Measurements from ENCODE around the gene CNTFR. TPM values are rescaled to one million over a fixed set of nuclear protein-coding genes. Genes with fewer than 3 reads are reported as not detected.
"Not testable (repeated sequence)": the region's sequence is repeated elsewhere in the genome, so short reads cannot be mapped to it uniquely, and the experiment has no call there.

The CNTFR gene
- total RNA-seq, 4 donors from 2014 or later = 41.9 to 81.5 (median 60.4) TPM

DNA sequence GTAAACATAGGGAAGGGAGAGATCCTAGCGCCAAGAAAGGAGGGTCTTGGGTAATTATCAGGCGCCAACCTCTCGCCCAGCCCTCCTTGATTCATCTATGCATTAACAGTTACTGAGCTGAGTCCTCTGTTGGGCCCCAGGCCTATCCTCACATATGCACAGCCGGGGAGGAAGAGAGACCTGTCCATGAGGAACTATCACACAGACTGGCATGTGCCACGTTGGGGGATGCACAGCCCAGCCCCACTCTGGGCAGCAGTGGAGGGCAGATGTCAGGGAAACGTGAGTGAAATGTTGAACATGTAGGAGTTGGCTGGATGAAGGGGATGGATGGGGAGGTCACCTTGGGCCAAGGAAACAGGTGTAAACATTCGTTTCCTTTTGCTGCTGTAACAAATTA, 48.0 kb downstream of the CNTFR start:
- ATAC-seq (ENCODE audit: low FRiP score) (no peak), DNase-seq (ENCODE audit: low spot score) (no peak)
- no peak for TF ChIP-seq CTCF (IDR thresholded peaks at IDR 0.05)

GRCh38 chr9:34540827-34541226, 48.7 kb downstream of the CNTFR start:
- DNase-seq (ENCODE audit: low spot score) (no peak), ATAC-seq (ENCODE audit: low FRiP score) (no peak)
- no peak for TF ChIP-seq CTCF (IDR thresholded peaks at IDR 0.05)

GRCh38 chr9:34536685-34537084, 52.8 kb downstream of the CNTFR start:
- no peak for DNase-seq (ENCODE audit: low spot score)
- no peak for ATAC-seq (ENCODE audit: low FRiP score)
- TF ChIP-seq CTCF (IDR thresholded peaks at IDR 0.05) = no peak

DNA sequence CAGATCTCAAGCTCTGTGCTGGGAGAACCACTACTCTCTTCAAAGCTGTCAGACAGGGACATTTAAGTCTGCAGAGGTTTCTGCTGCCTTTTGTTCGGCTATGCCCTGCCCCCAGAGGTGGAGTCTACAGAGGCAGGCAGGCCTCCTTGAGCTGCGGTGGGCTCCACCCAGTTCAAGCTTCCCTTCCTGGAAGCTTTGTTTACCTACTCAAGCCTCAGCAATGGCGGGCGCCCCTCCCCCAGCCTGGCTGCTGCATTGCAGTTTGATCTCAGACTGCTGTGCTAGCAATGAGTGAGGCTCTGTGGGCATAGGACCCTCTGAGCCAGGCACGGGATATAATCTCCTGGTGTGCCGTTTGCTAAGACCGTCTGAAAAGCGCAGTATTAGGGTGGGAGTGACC, 57.5 kb downstream of the CNTFR start:
- DNase-seq (ENCODE audit: low spot score); ATAC-seq (ENCODE audit: low FRiP score): not testable (repeated sequence)

GRCh38 chr9:34526026-34526425, 63.5 kb downstream of the CNTFR start:
- DNase-seq (ENCODE audit: low spot score) (no peak), ATAC-seq (ENCODE audit: low FRiP score) (no peak)
- no peak for TF ChIP-seq CTCF (IDR thresholded peaks at IDR 0.05)

DNA sequence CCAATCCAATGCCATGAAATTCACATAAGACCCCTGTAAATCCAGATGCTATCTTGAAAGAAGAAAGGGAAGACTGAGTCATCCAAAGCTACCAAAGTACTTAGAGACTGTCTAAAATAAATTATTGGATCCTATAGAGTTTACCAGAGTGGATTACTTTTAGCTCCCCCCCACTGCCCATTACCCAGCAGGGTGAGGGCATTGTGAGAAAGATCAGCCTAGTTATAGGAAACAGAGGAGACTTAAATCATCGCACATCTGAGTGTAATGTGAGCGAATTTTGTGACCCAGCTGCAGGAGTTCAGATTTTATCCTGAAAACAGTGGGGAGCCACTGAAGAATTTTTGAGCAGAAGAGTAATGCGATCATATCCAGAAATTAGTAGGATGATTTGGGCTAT, 65.2 kb downstream of the CNTFR start:
- TF ChIP-seq CTCF (IDR thresholded peaks at IDR 0.05) = no peak
- ATAC-seq (ENCODE audit: low FRiP score) = no peak

DNA sequence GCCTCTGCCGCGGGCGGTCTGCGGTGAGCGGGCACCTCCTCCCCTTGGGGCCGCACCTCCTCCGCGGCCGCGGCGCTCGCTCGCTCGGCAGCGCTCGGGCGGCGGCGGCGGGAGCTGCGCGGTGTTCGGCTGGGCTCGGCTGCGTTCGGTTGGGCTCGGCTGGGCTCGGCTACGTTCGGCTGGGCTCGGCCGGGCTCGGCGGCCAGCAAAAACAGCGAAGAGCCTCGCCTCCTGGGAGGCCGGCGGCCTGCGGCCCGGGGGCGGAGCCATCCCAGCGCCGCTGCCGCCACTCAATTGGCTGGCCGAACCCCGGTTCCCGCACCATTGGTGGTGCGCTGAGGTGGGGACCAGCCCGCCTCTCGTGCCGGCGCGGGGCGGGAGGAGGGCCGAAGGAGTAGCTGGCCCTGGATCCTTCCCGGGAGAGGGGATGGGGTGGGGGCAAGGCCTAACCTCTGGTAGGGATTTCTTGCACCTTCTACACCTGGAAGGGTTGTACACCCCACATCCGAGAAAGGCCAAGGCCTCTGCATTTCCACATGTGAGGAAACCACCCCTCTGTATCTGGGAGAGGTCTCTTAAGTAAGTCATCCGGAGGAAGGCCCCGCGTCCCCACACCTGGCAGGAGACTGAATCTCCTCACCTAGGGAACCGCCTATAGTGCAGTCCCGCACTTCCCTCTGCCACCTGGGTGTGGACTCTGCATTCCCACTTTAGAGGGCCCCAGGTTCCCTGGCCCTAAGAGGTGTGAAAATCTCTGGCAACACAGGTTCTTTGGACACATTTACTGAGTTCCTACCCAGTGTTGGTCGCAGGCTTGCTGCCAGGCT, 66.3 kb downstream of the CNTFR start, which contains the start of gene ENHO:
ENHO (minus strand) TSS at position 20 of the 827 bp plus-strand sequence. CDS start 1,295 bp downstream, outside the sequence.
- DNase-seq (ENCODE audit: low spot score) (peak; percentile 51), ATAC-seq (ENCODE audit: low FRiP score) (peak; percentile 97)
- no peak for TF ChIP-seq CTCF (IDR thresholded peaks at IDR 0.05)

More for the DNA sequence above, 65.2 kb downstream of the CNTFR start:
- DNase-seq (ENCODE audit: low spot score) = no peak
